ENCODE data around the gene KRT26. TPM values are rescaled to one million over a fixed set of nuclear protein-coding genes. Genes with fewer than 3 reads are reported as not detected.

The KRT26 gene
- total and polyA plus RNA-seq, 2 of the 8 experiments (the other 6 are each of a cell fraction or from before 2014, with no cell fraction given) = not detected

DNA sequence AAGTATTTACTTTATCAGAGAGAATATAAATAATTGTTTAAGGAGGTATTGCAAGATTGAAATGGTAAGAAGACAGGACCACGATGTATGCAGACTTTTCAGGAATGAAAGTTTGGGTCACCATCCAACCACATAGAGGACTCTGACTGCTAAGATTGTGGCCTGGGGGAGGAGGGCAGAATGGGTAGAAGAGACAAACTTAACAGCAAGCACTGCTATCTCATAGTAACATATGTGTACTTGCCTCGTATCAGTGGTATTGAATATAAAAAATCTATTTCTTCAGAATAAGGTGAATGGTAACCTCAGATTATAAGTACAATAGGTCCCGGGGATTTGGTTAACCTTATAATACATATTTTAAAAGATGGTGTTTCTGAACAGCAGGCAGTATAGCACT lies 44.6 kb upstream of the KRT26 start:
- Histone ChIP-seq H2AFZ (ENCODE audit: low read length) (no peak overlapping the region), H3K4me3 (ENCODE audit: extremely low read depth in 1 of 4, insufficient read depth in 2 of 4, low read depth in 3 of 4, low read length in 4 of 4) (no peak overlapping the region), H3K4ac (replicated peaks; ENCODE audit: insufficient read length, low read depth, low read length) (no peak overlapping the region), H3K14ac (ENCODE audit: insufficient read length) (no peak overlapping the region), H3K9me3 (ENCODE audit: insufficient read depth in 2 of 2, low read depth in 1 of 2, low read length in 1 of 2) (no peaks in the 10 kb centered on the region), H2BK20ac (ENCODE audit: low read length) (no peak overlapping the region), H3K79me2 (ENCODE audit: control insufficient read depth in 1 of 2, insufficient read depth in 2 of 2, low read length in 2 of 2) (no peaks in the 10 kb centered on the region), H4K8ac (ENCODE audit: extremely low read depth, insufficient read depth, low read length) (no peak overlapping the region), H3K36me3 (ENCODE audit: control insufficient read depth in 2 of 4, insufficient read depth in 4 of 4, low read length in 3 of 4) (peaks cover 0 to 5% (median 4%) of the 10 kb centered on the region in 4 experiments; a peak in 2 of 8 replicates), H2BK5ac (ENCODE audit: low read depth, low read length) (no peak overlapping the region), H3K23ac (ENCODE audit: insufficient read length) (no peak overlapping the region), H2BK15ac (ENCODE audit: low read length) (no peak overlapping the region), H3K9ac (replicated peaks in 1 of 4; ENCODE audit: extremely low read depth in 1 of 4, low read depth in 3 of 4, low read length in 3 of 4) (no peak overlapping the region), H4K91ac (replicated peaks; ENCODE audit: insufficient read length, low read length) (no peak overlapping the region), H3K4me1 (replicated peaks in 1 of 4; ENCODE audit: control insufficient read depth in 3 of 4, insufficient read depth in 4 of 4, low read length in 3 of 4) (no peaks in the 10 kb centered on the region; a peak in 1 of 7 replicates), H2BK120ac (replicated peaks; ENCODE audit: low read depth, low read length) (no peak overlapping the region), H4K20me1 (replicated peaks in 1 of 2; ENCODE audit: control insufficient read depth in 1 of 2, insufficient read depth in 2 of 2, low read length in 2 of 2) (no peaks in the 10 kb centered on the region), H3K79me1 (ENCODE audit: low read depth, low read length) (no peaks in the 10 kb centered on the region), H3K27me3 (replicated peaks in 1 of 4; ENCODE audit: control insufficient read depth in 3 of 4, extremely low read depth in 1 of 4, insufficient read depth in 3 of 4, low read length in 3 of 4) (no peaks in the 10 kb centered on the region), H3K56ac (replicated peaks; ENCODE audit: insufficient read length, low read depth, low read length) (no peak overlapping the region), H3K4me2 (ENCODE audit: insufficient read depth in 1 of 2, low read depth in 2 of 2, low read length in 2 of 2) (no peak overlapping the region), H3K27ac (ENCODE audit: low read depth, low read length) (no peak overlapping the region), H2BK12ac (ENCODE audit: low read depth, low read length) (no peak overlapping the region), H3K18ac (ENCODE audit: extremely low read depth, low read length) (no peak overlapping the region), H4K5ac (ENCODE audit: insufficient read length, low read depth, low read length) (no peak overlapping the region), H3K23me2 (ENCODE audit: low read depth, low read length) (no peaks in the 10 kb centered on the region), H2AK5ac (ENCODE audit: low read depth, low read length) (no peak overlapping the region)
- no peak for FAIRE-seq
- CTCF ChIA-PET (ENCODE audit: partially characterized antibody) = interaction anchor here (1.1 kb wide), 1 partner anchor 201 kb away, joined by 3 read pairs; no protein-coding TSS in a partner anchor
- TF ChIP-seq RXRA (IDR thresholded peaks at IDR 0.05; ENCODE audit: insufficient read depth, low read depth, low read length) = no peak
- TF ChIP-seq POLR2A (IDR thresholded peaks at IDR 0.05; ENCODE audit: control extremely low read depth in 1 of 2, low read depth in 2 of 2, low read length in 2 of 2) = no peak
- TF ChIP-seq KDM1A (IDR thresholded peaks at IDR 0.05; ENCODE audit: borderline replicate concordance, low read length) = no peak
- no peak for TF ChIP-seq BCL11A (IDR thresholded peaks at IDR 0.05; ENCODE audit: low read depth in 2 of 2, low read length in 2 of 2)
- TF ChIP-seq SRF (IDR thresholded peaks at IDR 0.05; ENCODE audit: low read depth, low read length) = no peak
- TF ChIP-seq, protein P1, sequence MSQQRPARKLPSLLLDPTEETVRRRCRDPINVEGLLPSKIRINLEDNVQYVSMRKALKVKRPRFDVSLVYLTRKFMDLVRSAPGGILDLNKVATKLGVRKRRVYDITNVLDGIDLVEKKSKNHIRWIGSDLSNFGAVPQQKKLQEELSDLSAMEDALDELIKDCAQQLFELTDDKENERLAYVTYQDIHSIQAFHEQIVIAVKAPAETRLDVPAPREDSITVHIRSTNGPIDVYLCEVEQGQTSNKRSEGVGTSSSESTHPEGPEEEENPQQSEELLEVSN (IDR thresholded peaks at IDR 0.05) = no peak
- TF ChIP-seq GTF2F1 (IDR thresholded peaks at IDR 0.05; ENCODE audit: borderline replicate concordance, low read depth, low read length) = no peak
- no peak for TF ChIP-seq GABPA (IDR thresholded peaks at IDR 0.05; ENCODE audit: borderline replicate concordance, insufficient read depth, low read length)
- TF ChIP-seq ZNF274 (IDR thresholded peaks at IDR 0.05; ENCODE audit: borderline replicate concordance, extremely low read depth, low read length) = no peak
- TF ChIP-seq CBX8 (IDR thresholded peaks at IDR 0.05; ENCODE audit: borderline replicate concordance, low read depth, low read length) = no peak
- TF ChIP-seq TAF1 (IDR thresholded peaks at IDR 0.05; ENCODE audit: low read depth, low read length) = no peak
- TF ChIP-seq SIX5 (IDR thresholded peaks at IDR 0.05; ENCODE audit: low read depth, low read length) = no peak
- no peak for TF ChIP-seq ASH2L (IDR thresholded peaks at IDR 0.05; ENCODE audit: low read length)
- no peak for TF ChIP-seq BACH1 (IDR thresholded peaks at IDR 0.05; ENCODE audit: low read length)
- no peak for DNase-seq (ENCODE audit: low read depth in 1 of 2, low spot score in 2 of 2)
- POLR2A ChIA-PET (ENCODE audit: partially characterized antibody) = no interaction called here
- WGBS, 2 experiments (ENCODE audit: extremely low coverage in 1 of 2, insufficient coverage in 1 of 2, insufficient read length in 1 of 2, insufficient replicate concordance in 2 of 2, low coverage in 1 of 2, low lambda C conversion rate in 2 of 2, missing lambda C conversion rate in 1 of 2) = 92% methylated on average over 3 of the region's 3 CpGs; no CpG with 5 or more reads in 1 of the 2 experiments
